Upper lobe of left lung (tissue), 4 donors: ENCODE data around the gene CYTIP.

Experiments
- CTCF ChIP-seq, 6 experiments: fragments of 450-650 bp in 4 of 6; fragments of 200-600 bp in 2 of 6; sonication (generic) in 2 of 6; IDR thresholded peaks; one replicate each; pipeline ENCODE4 v1.5.1; 2016 to 2019; ENCODE audit warnings: antibody characterized with exemption in 6 of 6
- EP300 ChIP-seq, 4 donors: sonication (generic); formaldehyde crosslinking; IDR thresholded peaks; one replicate each; pipeline ENCODE4 v1.5.1; 2017; ENCODE audit warnings: antibody characterized with exemption in 4 of 4, control low read depth in 2 of 4
- POLR2A ChIP-seq, 4 donors: fragments of 450-650 bp; IDR thresholded peaks; one replicate each; pipeline ENCODE4 v1.5.1; 2016 to 2017; ENCODE audit warnings: antibody characterized with exemption in 4 of 4, mild to moderate bottlenecking in 2 of 4
- POLR2AphosphoS5 ChIP-seq, 2 donors: sonication (generic); formaldehyde crosslinking; IDR thresholded peaks; one replicate each; pipeline ENCODE4 v1.5.1; 2017; ENCODE audit warnings: antibody characterized with exemption in 2 of 2

GRCh38 chr2:157460384-157460837 is 16.5 kb upstream of the CYTIP start:
- TF ChIP-seq EP300 (IDR thresholded peaks at IDR 0.05) (no peak), CTCF (IDR thresholded peaks at IDR 0.05) (no peak), POLR2A (IDR thresholded peaks at IDR 0.05) (no peak), POLR2AphosphoS5 (IDR thresholded peaks at IDR 0.05) (no peak)
